Measurements from ENCODE around the gene KCNN4. TPM values are rescaled to one million over a fixed set of nuclear protein-coding genes. Genes with fewer than 3 reads are reported as not detected.
"Not testable (repeated sequence)": the region's sequence is repeated elsewhere in the genome, so short reads cannot be mapped to it uniquely, and the experiment has no call there.

The KCNN4 gene
- total RNA-seq, 1 donor from 2014 or later, result not detected

DNA sequence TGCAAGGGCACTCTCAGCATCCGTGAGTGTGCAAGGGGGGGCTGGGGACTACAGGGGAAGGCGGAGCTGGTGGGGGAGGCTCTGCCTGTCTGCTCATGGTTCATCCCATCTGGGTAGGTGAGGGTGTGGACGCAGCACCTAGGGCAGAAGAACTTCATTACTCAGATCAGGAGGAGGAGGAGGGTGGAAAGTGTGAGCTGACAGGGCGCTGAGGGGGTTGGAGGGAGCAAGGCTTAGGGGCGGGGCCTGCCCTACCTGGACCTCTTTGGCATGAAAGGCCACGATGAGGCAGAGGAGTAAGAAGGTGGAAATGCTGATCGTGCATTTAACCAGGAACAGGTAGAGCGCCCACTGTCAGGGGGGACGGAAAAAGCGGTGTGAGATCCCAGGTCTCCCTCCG is 4.5 kb downstream of the KCNN4 start:
- peaks cover 40% of the 10 kb centered on the region for H3K27me3 Mint-ChIP-seq (ENCODE audit: insufficient read depth, low read depth)

DNA sequence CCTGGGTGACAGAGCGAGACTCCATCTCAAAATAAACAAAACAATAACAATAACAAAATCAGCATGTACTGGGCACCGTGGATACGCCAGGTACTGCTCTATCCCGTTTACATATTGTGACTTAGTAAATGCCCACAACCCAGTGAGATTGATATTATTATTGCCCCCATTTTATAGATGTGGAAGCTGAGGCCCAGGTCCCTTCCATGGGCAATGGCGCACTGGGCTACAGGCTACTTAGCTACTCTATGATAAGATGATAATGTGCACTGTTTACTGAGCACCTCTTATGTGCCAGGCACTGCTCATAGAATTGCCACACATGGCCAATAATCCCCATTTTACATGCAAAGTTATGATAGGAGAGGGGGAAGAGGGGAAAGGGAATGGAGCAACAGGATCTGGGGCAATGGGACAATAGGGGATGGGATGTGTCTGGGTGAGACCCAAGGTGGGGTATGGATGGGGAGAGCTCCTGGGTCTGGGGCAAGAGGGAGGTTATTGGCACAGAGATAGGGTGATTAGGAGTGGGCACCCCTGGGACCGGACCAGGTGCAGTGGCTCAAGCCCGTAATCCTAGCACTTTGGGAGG is 5.4 kb downstream of the KCNN4 start:
- peaks cover 37% of the 10 kb centered on the region for H3K4me1 Mint-ChIP-seq
- Histone ChIP-seq H3K4me1 (peaks cover 19% of the 10 kb centered on the region), H3K9me3 (ENCODE audit: low read depth) (no peaks in the 10 kb centered on the region), H3K79me2 (ENCODE audit: low read depth) (no peaks in the 10 kb centered on the region), H3K4me3 (no peak overlapping the region), H4K20me1 (ENCODE audit: low read depth) (no peaks in the 10 kb centered on the region), H2AFZ (replicated peaks) (no peak overlapping the region), H3K27me3 (peaks cover 70% of the 10 kb centered on the region), H3K27ac (no peak overlapping the region), H3K4me2 (no peak overlapping the region), H3K9ac (no peak overlapping the region), H3F3A (ENCODE audit: low read depth) (peaks cover 12% of the 10 kb centered on the region), H3K36me3 (no peaks in the 10 kb centered on the region)
- H3K27ac Mint-ChIP-seq, result no peak overlapping the region
- H3K9me3 Mint-ChIP-seq, result peaks cover 3% of the 10 kb centered on the region
- no peaks in the 10 kb centered on the region for H3K36me3 Mint-ChIP-seq
- peaks cover 45% of the 10 kb centered on the region for H3K27me3 Mint-ChIP-seq (ENCODE audit: insufficient read depth, low read depth)
- H3K4me3 Mint-ChIP-seq, result peak overlapping the region; percentile 78
- TF ChIP-seq EZH2phosphoT487 (IDR thresholded peaks at IDR 0.05) (no peak), EZH2 (IDR thresholded peaks at IDR 0.05) (no peak)
- TF ChIP-seq, protein P1, sequence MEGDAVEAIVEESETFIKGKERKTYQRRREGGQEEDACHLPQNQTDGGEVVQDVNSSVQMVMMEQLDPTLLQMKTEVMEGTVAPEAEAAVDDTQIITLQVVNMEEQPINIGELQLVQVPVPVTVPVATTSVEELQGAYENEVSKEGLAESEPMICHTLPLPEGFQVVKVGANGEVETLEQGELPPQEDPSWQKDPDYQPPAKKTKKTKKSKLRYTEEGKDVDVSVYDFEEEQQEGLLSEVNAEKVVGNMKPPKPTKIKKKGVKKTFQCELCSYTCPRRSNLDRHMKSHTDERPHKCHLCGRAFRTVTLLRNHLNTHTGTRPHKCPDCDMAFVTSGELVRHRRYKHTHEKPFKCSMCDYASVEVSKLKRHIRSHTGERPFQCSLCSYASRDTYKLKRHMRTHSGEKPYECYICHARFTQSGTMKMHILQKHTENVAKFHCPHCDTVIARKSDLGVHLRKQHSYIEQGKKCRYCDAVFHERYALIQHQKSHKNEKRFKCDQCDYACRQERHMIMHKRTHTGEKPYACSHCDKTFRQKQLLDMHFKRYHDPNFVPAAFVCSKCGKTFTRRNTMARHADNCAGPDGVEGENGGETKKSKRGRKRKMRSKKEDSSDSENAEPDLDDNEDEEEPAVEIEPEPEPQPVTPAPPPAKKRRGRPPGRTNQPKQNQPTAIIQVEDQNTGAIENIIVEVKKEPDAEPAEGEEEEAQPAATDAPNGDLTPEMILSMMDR (IDR thresholded peaks at IDR 0.05), result no peak
- no peak for DNase-seq (ENCODE audit: low spot score)

More for the DNA sequence above, 4.5 kb downstream of the KCNN4 start:
- H3K27ac ChIP-seq, result no peak overlapping the region
- no peak overlapping the region for H3K4me2 ChIP-seq
- peaks cover 61% of the 10 kb centered on the region for H3K27me3 ChIP-seq
- H3K36me3 Mint-ChIP-seq, result no peaks in the 10 kb centered on the region
- H3K36me3 ChIP-seq, result no peaks in the 10 kb centered on the region
- no peaks in the 10 kb centered on the region for H4K20me1 ChIP-seq (ENCODE audit: low read depth)
- peaks cover 12% of the 10 kb centered on the region for H3F3A ChIP-seq (ENCODE audit: low read depth)
- no peak overlapping the region for H2AFZ ChIP-seq (replicated peaks)
- no peaks in the 10 kb centered on the region for H3K9me3 ChIP-seq (ENCODE audit: low read depth)
- no peak overlapping the region for H3K4me3 ChIP-seq
- H3K4me1 ChIP-seq, result peaks cover 19% of the 10 kb centered on the region
- no peak overlapping the region for H3K9ac ChIP-seq
- H3K4me3 Mint-ChIP-seq, result no peak overlapping the region
- no peaks in the 10 kb centered on the region for H3K79me2 ChIP-seq (ENCODE audit: low read depth)
- peaks cover 3% of the 10 kb centered on the region for H3K9me3 Mint-ChIP-seq
- peaks cover 41% of the 10 kb centered on the region for H3K4me1 Mint-ChIP-seq
- no peak for TF ChIP-seq EZH2phosphoT487 (IDR thresholded peaks at IDR 0.05)
- TF ChIP-seq EZH2 (IDR thresholded peaks at IDR 0.05), result no peak
- TF ChIP-seq, protein P1 (IDR thresholded peaks at IDR 0.05), result no peak
- no peak for DNase-seq (ENCODE audit: low spot score)
- H3K27ac Mint-ChIP-seq, result no peak overlapping the region

DNA sequence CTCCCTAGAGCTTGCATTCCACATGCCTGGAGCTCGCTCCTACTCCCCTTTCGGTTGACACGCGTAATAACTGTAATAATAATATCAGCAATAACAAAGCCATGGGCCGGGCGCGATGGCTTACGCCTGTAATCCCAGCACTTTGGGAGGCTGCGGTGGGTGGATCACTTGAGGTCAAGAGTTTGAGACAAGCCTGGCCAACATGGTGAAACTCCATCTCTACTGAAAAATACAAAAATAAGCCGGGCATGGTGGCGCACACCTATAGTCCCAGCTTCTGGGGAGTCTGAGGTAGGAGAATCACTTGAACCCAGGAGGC is 5.9 kb downstream of the KCNN4 start:
- not testable (repeated sequence) for H3K27ac Mint-ChIP-seq; H3K9me3 ChIP-seq (ENCODE audit: low read depth); H3K27ac ChIP-seq; H2AFZ ChIP-seq (replicated peaks); H3K36me3 Mint-ChIP-seq; H3K9me3 Mint-ChIP-seq; H3K36me3 ChIP-seq; H4K20me1 ChIP-seq (ENCODE audit: low read depth); H3K9ac ChIP-seq; H3K79me2 ChIP-seq (ENCODE audit: low read depth); DNase-seq (ENCODE audit: low spot score)
- Histone ChIP-seq H3F3A (ENCODE audit: low read depth) (peaks cover 12% of the 10 kb centered on the region), H3K27me3 (peaks cover 72% of the 10 kb centered on the region), H3K4me1 (peaks cover 19% of the 10 kb centered on the region), H3K4me3 (peak overlapping the region; percentile 45), H3K4me2 (peak overlapping the region; percentile 85)
- Mint-ChIP-seq H3K27me3 (ENCODE audit: insufficient read depth, low read depth) (peaks cover 49% of the 10 kb centered on the region), H3K4me1 (peaks cover 37% of the 10 kb centered on the region), H3K4me3 (peak overlapping the region; percentile 78)

DNA sequence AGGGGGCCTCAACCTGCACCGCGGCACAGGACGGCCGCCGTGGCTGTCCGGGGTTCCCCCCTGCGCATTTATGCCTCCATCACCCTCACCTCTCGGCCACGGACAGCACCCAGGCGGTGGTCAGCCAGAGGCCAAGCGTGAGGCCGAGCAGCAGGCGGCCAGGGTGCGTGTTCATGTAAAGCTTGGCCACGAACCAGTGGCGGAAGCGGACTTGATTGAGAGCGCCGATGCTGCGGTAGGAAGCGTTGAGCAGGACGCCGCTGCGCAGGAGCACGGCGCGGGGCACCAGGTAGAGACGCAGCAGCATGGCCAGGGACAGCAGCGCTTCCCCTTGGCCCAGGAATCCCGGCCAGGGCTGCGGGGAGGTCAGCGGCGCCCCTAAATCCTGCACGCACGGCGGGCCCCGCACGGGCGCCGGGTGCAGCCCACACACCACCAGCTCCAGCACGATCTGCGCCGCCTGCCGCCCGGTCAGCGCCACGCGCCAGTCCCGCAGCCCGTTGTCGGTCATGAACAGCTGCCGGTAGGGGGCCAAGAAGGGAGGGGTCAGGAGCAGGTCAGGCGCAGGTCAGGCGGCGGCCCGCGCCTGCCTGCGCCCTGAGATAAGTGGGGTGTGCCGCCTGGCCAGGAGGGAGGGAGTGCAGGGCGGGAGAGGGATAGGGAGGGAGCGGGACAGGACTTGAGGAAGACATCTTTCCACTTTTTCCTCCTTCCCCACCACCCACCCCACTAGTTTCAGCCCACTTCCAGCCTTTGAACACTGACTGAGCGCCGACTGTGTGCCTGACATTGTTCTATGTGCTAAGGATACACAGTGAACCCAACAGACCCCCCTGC is 6.5 kb downstream of the KCNN4 start:
- Mint-ChIP-seq H3K27ac (no peak overlapping the region), H3K27me3 (ENCODE audit: insufficient read depth, low read depth) (peaks cover 49% of the 10 kb centered on the region), H3K4me1 (peaks cover 34% of the 10 kb centered on the region), H3K4me3 (peak overlapping the region; percentile 79), H3K9me3 (peaks cover 3% of the 10 kb centered on the region), H3K36me3 (no peaks in the 10 kb centered on the region)
- H3K79me2 ChIP-seq (ENCODE audit: low read depth), result no peaks in the 10 kb centered on the region
- H3K4me2 ChIP-seq, result peak overlapping the region; percentile 85
- peaks cover 12% of the 10 kb centered on the region for H3F3A ChIP-seq (ENCODE audit: low read depth)
- H3K27ac ChIP-seq, result no peak overlapping the region
- peaks cover 77% of the 10 kb centered on the region for H3K27me3 ChIP-seq
- peak; percentile 85 for DNase-seq (ENCODE audit: low spot score)
- no peaks in the 10 kb centered on the region for H3K9me3 ChIP-seq (ENCODE audit: low read depth)
- H2AFZ ChIP-seq (replicated peaks), result peak overlapping the region; percentile 79
- no peak overlapping the region for H3K9ac ChIP-seq
- H3K4me1 ChIP-seq, result peaks cover 19% of the 10 kb centered on the region
- H3K36me3 ChIP-seq, result no peaks in the 10 kb centered on the region
- no peaks in the 10 kb centered on the region for H4K20me1 ChIP-seq (ENCODE audit: low read depth)
- TF ChIP-seq EZH2phosphoT487 (IDR thresholded peaks at IDR 0.05) (peak; percentile 64), EZH2 (IDR thresholded peaks at IDR 0.05) (peak; percentile 90)
- TF ChIP-seq, protein P1 (IDR thresholded peaks at IDR 0.05), result peak; percentile 63
- peak overlapping the region; percentile 45 for H3K4me3 ChIP-seq

Data from neural progenitor cell (in vitro differentiated cells).